GM12878 (cell line): ENCODE measurements around the gene PRKG1. TPM values are rescaled to one million over a fixed set of nuclear protein-coding genes. Genes with fewer than 3 reads are reported as not detected.

ENCODE experiments used
- REST ChIP-seq: IDR thresholded peaks from 2 replicates; pipeline ENCODE4 v1.6.1; 2012; ENCODE audit warnings: mild to moderate bottlenecking, low read depth, low read length
- TARDBP ChIP-seq: IDR thresholded peaks from 2 replicates; pipeline ENCODE4 v1.6.1; 2016; ENCODE audit warnings: borderline replicate concordance
- ZNF687 ChIP-seq: fragments of 450-650 bp; IDR thresholded peaks from 2 replicates; pipeline ENCODE4 v1.6.1; 2017; ENCODE audit warnings: mild to moderate bottlenecking, moderate library complexity
- polyA plus RNA-seq, 11 experiments: library from polyadenylated mRNA; depleted of rRNA in 4 of 11; unstranded in 6 of 11; stranded (reverse) in 5 of 11; fragments of >200 nt; fragmentation: Nextera tagmentation in 4 of 11; fragmentation: Illumina TruSeq in 1 of 11; extraction: Ambion mirVana in 4 of 11; extraction: Trizol in 1 of 11; gene quantifications; 1 replicate in 1 of 11; 2 replicates in 10 of 11; pipeline versions ENCODE4 v1.2.1 to v1.2.3, GENCODE V29; 2011 to 2016; ENCODE audit warnings: inconsistent platforms in 2 of 11, missing spikeins in 2 of 11, low read depth in 1 of 11
- total RNA-seq, 4 experiments: library from RNA; depleted of rRNA in 3 of 4; stranded (reverse); fragments of >200 nt in 3 of 4; fragmentation: Illumina TruSeq in 1 of 4; extraction: Trizol in 1 of 4; gene quantifications; 2 replicates each; pipeline versions ENCODE4 v1.2.1 to v1.2.3, GENCODE V29; 2013 to 2021
- TF ChIP-seq, protein P1 (sequence below): fragments of 450-650 bp; IDR thresholded peaks from 2 replicates; pipeline ENCODE4 v1.6.1; 2017; ENCODE audit warnings: antibody characterized with exemption, mild to moderate bottlenecking, moderate library complexity

PRKG1 gene
- total and polyA plus RNA-seq, 10 of the 15 experiments (the other 5 are each of a cell fraction or from before 2014, with no cell fraction given), result 0.04 to 0.05 TPM; not detected in 8

- TF ChIP-seq, protein P1, sequence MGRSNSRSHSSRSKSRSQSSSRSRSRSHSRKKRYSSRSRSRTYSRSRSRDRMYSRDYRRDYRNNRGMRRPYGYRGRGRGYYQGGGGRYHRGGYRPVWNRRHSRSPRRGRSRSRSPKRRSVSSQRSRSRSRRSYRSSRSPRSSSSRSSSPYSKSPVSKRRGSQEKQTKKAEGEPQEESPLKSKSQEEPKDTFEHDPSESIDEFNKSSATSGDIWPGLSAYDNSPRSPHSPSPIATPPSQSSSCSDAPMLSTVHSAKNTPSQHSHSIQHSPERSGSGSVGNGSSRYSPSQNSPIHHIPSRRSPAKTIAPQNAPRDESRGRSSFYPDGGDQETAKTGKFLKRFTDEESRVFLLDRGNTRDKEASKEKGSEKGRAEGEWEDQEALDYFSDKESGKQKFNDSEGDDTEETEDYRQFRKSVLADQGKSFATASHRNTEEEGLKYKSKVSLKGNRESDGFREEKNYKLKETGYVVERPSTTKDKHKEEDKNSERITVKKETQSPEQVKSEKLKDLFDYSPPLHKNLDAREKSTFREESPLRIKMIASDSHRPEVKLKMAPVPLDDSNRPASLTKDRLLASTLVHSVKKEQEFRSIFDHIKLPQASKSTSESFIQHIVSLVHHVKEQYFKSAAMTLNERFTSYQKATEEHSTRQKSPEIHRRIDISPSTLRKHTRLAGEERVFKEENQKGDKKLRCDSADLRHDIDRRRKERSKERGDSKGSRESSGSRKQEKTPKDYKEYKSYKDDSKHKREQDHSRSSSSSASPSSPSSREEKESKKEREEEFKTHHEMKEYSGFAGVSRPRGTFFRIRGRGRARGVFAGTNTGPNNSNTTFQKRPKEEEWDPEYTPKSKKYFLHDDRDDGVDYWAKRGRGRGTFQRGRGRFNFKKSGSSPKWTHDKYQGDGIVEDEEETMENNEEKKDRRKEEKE, result no peak
- TF ChIP-seq REST, result no peak
- TF ChIP-seq ZNF687, result no peak
- TF ChIP-seq TARDBP, result no peak
- TF ChIP-seq, all 136 proteins: peak for 0
Measured at GRCh38 chr10:51108406-51108805, 34.1 kb downstream of the PRKG1 start (continued).
